Mononuclear cell (primary cell): ENCODE data around the gene LYRM1. TPM values are rescaled to one million over a fixed set of nuclear protein-coding genes. Genes with fewer than 3 reads are reported as not detected.

Experiments
- H3K27me3 ChIP-seq: 2 replicates; pipeline ENCODE4 v1.6.0; 2011; ENCODE audit warnings: low read length, control low read depth; ENCODE audit not compliant: insufficient read depth
- H3K4me1 ChIP-seq: 2 replicates; pipeline ENCODE4 v1.5.1; 2011; ENCODE audit warnings: mild to moderate bottlenecking, low read length, control low read depth; ENCODE audit not compliant: insufficient read depth
- H3K4me3 ChIP-seq: 2 replicates; pipeline ENCODE4 v1.5.1; 2011; ENCODE audit warnings: mild to moderate bottlenecking, low read length, moderate library complexity
- H3K9me3 ChIP-seq: 2 replicates; pipeline ENCODE4 v1.5.1; 2011; ENCODE audit warnings: low read depth, mild to moderate bottlenecking, control low read depth, low read length
- total RNA-seq: library from RNA; depleted of rRNA; stranded (reverse); fragments of >200 nt; gene quantifications from one replicate; pipeline ENCODE4 v1.2.3, GENCODE V29; 2012

The LYRM1 gene
- total RNA-seq, 1 donor = 22.7 TPM

- Histone ChIP-seq H3K27me3 (no peaks in the 10 kb centered on the region), H3K9me3 (no peaks in the 10 kb centered on the region), H3K4me3 (no peak overlapping the region), H3K4me1 (peaks cover 7% of the 10 kb centered on the region)
Measured at GRCh38 chr16:20866145-20866772, 34.3 kb upstream of the LYRM1 start.

GRCh38 chr16:20866801-20867200, 33.8 kb upstream of the LYRM1 start:
- Histone ChIP-seq H3K27me3 (no peaks in the 10 kb centered on the region), H3K4me3 (no peak overlapping the region), H3K4me1 (peaks cover 7% of the 10 kb centered on the region), H3K9me3 (no peaks in the 10 kb centered on the region)

DNA sequence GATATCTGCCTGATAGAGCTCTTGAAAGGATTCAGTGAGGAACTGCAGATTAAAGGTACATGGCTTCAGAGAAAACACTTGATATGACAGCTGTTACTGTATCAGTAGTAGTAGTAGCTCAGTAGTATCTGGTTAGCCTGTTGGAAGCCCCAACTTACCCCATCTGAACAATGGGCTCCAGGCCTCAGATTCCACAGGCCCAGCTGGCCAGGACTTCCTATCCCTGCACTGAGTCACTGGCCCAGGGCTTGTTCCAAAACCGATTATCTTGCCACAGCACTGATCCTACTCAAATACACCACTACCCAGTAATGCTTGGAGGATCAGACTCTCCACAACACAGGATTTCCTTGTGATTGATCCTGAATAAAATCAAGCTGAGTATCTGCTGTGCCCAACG, 33.0 kb upstream of the LYRM1 start:
- peaks cover 7% of the 10 kb centered on the region for H3K4me1 ChIP-seq
- H3K9me3 ChIP-seq = no peaks in the 10 kb centered on the region
- H3K27me3 ChIP-seq = no peaks in the 10 kb centered on the region
- no peak overlapping the region for H3K4me3 ChIP-seq

DNA sequence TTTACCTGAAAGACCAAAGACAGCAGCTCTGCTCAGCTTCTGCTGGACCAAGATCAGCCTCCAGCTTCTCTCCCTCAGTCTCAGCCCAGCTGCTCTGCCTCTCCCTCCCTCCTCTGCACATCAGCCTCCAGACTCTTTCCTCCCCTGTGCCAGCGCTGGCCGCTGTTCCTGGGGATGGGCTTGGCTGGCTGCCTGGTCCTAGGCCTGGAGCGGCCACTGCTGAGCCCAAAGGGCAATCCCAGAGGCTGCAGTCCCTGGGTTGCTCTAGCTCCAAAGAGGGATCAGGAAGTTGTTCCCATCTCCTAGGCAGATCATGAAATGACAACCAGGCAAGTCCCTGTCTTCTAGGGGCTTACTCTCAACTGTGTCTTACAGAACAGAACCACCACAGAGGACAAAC, 31.7 kb upstream of the LYRM1 start:
- H3K27me3 ChIP-seq = no peaks in the 10 kb centered on the region
- H3K4me3 ChIP-seq = no peak overlapping the region
- H3K4me1 ChIP-seq = peaks cover 14% of the 10 kb centered on the region
- no peaks in the 10 kb centered on the region for H3K9me3 ChIP-seq

DNA sequence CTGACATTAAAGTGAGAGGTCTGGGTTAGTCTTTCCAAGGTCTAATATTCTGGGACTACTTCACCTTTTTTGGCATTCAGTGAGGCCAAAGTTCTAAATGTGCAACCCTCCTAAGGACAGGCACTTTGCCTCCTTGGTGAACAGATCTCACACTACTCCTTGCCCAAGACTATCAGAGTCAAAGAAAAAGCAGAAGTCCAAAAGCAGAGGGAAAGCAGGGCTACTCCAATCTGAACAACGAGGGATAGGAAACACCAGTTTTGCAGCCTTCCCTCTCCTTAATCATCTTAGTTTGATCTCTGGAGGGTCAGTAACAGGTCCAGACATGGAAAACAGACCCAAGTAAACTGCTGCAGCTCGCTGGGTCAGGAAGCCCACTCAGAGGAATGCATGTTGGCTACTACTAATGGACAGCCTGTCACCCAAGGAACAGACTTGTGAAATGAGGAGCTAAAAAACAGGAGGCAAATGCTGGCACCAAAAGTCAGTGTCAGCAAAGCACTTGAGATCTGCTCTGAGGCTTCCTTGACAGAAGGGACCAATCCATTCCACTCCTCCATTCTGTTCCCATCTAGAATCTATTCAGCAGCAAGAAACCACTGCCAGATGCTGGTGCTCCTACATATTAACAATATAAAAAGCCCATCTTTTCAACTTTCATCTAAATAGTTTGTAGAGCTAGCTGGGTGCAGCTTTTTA, 30.3 kb upstream of the LYRM1 start:
- no peak overlapping the region for H3K4me3 ChIP-seq
- H3K4me1 ChIP-seq = peaks cover 28% of the 10 kb centered on the region
- H3K27me3 ChIP-seq = no peaks in the 10 kb centered on the region
- H3K9me3 ChIP-seq = no peaks in the 10 kb centered on the region

DNA sequence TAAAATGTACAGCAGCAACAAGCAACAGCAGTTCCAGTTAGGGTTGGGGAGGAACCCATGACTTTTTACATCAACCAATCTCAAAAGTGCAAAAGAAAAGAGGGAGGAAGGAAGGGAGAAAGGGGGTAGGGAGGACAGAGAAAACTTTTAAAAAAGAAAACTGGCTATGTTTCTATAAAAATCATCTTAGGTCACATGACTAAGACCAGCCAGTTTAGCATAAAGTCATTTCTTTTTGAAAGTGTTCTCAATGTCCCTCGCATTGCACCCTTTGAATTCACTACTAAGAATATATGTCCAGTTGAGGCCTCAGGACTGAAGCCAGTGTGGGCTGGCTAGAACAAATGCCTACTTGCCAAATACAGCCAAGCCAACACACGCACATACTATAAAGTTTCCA, 29.3 kb upstream of the LYRM1 start:
- peaks cover 29% of the 10 kb centered on the region for H3K4me1 ChIP-seq
- H3K9me3 ChIP-seq = no peaks in the 10 kb centered on the region
- H3K27me3 ChIP-seq = no peaks in the 10 kb centered on the region
- H3K4me3 ChIP-seq = no peak overlapping the region

DNA sequence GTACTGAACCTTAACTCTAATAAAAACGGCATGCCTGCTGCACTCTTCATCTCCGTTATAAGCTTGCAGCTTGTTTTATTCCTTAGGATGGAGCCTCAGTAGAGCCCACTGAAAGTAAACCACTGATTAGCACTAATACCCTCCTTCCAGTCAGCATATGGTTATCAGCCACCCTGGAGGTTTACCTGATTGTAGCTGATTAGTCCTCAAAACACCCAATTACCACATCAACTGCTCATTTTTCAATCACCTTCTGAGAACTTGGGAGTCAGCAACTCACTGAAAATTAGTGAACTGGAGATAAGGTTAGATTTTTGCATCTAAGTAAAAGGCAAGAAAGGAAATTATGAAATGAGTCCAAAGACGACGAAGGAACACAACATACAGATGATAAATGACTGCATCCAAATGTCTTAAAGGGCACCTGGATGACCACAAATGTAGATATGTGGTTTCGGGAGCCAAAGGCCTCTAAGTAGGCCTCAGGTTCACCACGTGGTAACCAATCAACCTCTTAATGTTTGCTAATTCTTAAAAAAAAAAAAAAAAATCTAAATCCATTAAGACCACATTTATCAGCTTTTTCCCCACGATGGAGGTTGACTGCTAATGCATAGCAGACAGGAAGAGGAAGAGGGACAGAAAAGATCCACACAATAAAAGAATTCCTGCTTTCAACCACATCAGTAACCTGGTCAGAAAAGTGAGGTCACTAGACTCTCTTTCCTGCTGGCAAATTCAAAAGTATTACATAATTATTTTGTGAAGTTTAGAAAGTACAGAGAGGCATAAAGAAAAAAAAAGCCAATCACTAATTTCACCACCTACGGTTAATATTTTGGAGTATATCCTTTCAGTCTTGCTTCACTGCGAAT, 28.4 kb upstream of the LYRM1 start:
- Histone ChIP-seq H3K4me3 (no peak overlapping the region), H3K4me1 (peaks cover 29% of the 10 kb centered on the region), H3K9me3 (no peaks in the 10 kb centered on the region), H3K27me3 (no peaks in the 10 kb centered on the region)

DNA sequence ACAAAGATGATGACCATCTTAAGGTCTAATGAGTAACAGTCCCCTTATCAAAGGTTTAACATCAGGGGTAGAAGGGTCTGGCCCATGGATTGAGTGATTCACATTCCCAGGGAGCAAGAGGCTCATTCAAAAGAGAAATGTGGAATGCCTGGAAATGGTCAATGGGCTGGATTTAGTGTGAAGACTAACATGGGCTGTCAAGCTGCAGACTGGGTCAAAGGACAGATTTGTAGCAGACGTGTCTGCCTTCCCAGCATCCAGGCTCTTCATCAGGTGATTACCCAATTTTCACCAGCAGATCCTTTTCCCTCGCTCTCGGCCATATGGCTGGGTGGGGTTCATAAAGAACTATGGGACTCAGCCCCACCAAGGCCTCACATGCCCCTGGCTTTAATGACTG, 27.2 kb upstream of the LYRM1 start:
- H3K4me3 ChIP-seq = no peak overlapping the region
- no peaks in the 10 kb centered on the region for H3K27me3 ChIP-seq
- H3K4me1 ChIP-seq = peaks cover 29% of the 10 kb centered on the region
- no peaks in the 10 kb centered on the region for H3K9me3 ChIP-seq

GRCh38 chr16:20874088-20874581, 26.4 kb upstream of the LYRM1 start:
- no peaks in the 10 kb centered on the region for H3K27me3 ChIP-seq
- H3K4me3 ChIP-seq = no peak overlapping the region
- no peaks in the 10 kb centered on the region for H3K9me3 ChIP-seq
- H3K4me1 ChIP-seq = peaks cover 34% of the 10 kb centered on the region

- Histone ChIP-seq H3K27me3 (no peaks in the 10 kb centered on the region), H3K9me3 (no peaks in the 10 kb centered on the region), H3K4me1 (peaks cover 36% of the 10 kb centered on the region), H3K4me3 (no peak overlapping the region)
Measured at GRCh38 chr16:20875355-20875650, 25.3 kb upstream of the LYRM1 start.

DNA sequence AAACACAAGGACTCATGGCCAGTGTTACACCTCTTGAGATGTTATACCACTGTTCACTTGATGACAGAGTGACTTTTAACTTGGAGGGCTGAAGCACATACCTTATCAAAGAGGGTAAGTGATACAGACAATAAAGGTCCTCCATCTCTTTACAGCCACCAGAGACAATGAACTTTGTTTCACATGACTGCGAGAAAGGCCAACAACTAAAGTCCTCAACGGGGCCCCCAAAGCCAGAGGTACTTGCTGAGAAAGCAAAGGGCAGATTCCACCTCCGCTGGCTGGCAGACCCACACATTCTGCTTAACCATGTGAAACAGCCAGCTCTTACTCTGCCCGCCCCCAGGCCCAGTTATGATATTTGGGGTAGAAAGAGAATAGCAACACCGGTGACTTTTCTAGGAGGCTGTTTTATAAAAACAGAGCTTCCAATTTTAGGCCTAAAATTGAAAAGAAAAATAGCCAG, 21.9 kb upstream of the LYRM1 start:
- H3K4me3 ChIP-seq = no peak overlapping the region
- no peaks in the 10 kb centered on the region for H3K9me3 ChIP-seq
- H3K27me3 ChIP-seq = no peaks in the 10 kb centered on the region
- peaks cover 36% of the 10 kb centered on the region for H3K4me1 ChIP-seq

DNA sequence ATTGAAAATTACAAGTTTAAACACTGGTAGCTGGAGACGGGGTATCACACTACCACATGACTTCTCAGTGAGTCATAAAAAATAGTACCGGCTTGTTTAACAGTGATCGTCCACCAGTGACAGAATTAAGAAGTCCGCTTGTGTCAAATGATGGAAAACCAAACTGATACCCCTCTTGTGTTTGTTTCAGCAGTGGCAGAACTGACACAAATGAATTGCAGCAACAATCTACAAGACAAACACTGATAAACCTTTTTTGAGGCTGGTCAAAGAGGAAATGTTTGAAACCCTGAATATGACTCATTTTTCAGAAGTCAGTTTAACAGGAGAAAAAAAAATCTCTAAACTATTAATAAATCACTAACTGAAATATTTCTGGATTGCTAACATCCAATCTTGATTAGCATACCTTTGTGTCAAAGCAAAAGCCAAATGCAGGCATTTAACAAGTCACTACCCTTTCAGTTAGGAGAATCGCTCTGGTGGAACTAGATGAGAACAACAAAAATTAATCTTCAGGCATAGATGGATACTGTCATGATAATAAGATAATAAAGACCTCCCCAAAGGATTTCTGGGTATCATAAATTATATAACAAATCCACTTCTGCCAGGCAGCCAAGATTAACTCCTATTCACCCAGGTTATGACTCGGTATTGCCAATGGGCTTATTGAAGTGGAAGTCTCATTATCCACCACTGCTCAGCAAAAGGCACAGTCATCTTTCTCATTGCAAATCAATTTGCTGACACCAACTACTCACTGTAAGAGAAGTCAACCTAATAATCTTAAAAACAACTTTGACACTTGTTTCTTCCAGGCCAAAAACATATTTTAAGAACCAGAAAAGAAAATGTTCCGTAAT, 21.2 kb upstream of the LYRM1 start:
- H3K4me3 ChIP-seq = no peak overlapping the region
- H3K27me3 ChIP-seq = no peaks in the 10 kb centered on the region
- H3K9me3 ChIP-seq = no peaks in the 10 kb centered on the region
- H3K4me1 ChIP-seq = peaks cover 34% of the 10 kb centered on the region

GRCh38 chr16:20880867-20881502, 19.6 kb upstream of the LYRM1 start:
- Histone ChIP-seq H3K4me3 (no peak overlapping the region), H3K27me3 (no peaks in the 10 kb centered on the region), H3K4me1 (peaks cover 26% of the 10 kb centered on the region), H3K9me3 (no peaks in the 10 kb centered on the region)

- Histone ChIP-seq H3K27me3 (no peaks in the 10 kb centered on the region), H3K9me3 (no peaks in the 10 kb centered on the region), H3K4me3 (no peak overlapping the region), H3K4me1 (peaks cover 26% of the 10 kb centered on the region)
Measured at GRCh38 chr16:20881503-20881878, 19.1 kb upstream of the LYRM1 start.
